NAMALWA (cell line): ENCODE measurements around the gene SNORC.
"Not testable (repeated sequence)": the region's sequence is repeated elsewhere in the genome, so short reads cannot be mapped to it uniquely, and the experiment has no call there.

Source experiments
- DNase-seq: peaks from one replicate; pipeline ENCODE4 v3.0.0-alpha.2; 2015; ENCODE audit warnings: low spot score

The SNORC gene

DNA sequence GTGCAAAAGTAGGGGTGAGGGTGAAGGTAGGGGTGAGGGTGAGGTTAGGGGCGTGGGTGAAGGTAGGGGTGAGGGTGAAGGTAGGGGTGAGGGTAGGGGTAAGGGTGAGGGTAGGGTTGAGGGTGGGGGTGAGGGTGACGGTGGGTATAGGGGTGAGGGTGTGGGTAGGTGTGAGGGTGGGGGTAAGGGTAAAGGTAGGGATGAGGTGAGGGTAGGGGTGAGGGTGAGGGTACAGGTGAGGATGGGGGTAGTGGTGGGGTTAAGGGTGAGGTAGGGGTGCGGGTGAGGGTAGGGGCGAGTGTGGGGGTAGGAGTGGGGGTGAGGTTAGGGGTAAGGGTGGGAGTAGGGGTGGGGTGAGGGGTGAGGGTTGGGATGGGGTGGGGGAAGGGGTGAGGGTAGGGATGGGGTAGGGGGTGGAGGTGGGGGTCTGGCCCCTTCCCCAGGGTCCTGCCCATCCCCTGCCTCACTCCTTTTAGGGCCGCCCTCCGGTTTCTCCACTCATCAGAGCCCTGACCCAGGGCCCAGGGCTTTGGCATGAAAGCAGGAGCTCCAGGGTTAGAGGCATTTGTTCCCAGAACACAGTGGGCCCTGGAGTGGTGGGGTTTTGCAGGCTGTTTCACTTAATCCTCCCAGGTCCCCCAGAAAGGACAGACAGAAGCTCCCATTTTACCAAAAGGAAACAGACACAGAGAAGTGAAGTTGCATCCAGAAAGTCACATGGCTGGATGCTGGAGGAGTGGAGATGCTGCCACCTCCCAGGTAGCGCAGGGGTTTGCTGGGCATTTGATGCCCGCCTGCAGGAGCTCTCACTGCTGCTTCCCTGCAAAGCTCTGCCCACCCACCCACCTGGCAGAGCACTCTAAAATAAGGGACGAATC, 26.9 kb downstream of the SNORC start:
- no peak for DNase-seq

DNA sequence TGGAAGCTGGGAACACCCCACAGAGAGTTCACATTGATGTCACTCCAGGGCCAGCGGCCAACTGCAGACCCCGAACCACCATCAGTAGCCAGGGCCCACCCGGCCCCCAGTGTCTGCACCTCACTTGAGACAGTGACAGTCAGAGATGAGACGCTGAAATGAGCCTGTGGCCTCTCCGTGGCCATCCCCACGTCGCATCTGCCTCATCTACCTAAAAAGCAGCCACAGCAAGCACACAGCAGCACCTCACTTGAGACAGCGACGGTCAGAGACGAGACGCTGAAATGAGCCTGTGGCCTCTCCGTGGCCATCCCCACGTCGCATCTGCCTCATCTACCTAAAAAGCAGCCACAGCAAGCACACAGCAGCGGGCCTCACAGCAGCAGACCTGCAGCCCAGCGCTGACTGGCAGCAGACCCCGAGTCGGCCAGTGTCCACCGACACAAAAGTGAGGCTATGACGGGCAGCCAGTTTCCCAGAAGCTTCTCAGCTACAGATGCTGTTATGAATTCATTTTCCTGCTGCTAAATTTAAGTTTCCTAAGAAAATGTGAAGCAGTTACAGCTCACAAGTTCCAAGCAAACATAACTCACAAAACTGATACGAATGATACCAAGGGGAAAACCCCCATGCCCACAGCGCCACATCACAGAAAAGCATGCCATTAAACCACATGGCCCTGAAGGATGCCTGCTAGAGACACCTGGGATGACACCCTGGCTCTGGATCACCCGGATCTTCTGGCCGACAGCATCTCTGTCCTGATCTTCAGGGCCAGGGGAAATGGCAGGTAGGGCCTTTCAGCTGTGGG, 27.7 kb downstream of the SNORC start:
- DNase-seq: no peak

DNA sequence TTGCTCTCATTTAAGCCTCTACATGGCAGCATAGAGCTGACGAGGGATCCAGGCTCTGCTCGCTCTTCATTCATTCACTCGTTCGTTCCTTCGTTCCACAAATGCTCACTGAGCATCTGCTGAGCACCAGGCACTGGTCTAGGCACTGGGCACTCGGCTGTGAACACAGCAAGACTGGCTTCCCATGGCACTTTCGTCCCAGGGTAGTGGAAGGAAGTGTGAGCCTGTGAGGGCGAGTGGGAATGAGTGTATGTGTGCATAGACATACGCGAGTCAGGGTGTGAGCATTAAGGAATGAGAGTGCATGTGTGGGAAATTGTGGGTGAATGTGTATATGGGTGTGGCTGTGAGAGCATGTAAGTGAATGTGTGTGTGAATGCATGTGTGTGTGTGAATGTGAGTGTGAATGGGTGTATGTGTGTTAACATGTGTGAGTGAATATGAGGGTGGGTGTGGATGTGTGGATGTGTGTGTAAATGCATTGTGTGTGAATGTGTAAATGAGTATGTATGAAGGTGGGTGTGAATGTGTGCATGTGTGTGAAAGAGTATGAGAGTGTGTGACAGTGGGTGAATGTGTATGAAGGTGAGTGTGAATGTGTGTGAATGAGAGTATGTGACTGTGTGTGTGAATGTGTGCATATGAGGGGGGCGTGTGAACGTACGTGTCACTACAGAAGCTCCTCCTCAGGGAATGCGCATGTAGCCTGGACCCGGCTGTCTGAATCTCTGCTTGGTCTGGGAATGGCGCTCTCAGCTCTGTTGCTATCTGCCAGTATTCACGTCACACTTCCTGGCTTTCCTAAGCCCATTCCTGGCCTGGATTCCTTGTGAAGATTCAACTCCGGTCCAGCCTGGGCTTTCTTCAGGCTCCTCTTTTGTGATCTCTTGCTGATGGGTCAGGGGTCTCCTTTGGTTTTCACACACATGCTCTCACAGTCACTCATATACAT, 28.8 kb downstream of the SNORC start:
- DNase-seq: no peak

DNA sequence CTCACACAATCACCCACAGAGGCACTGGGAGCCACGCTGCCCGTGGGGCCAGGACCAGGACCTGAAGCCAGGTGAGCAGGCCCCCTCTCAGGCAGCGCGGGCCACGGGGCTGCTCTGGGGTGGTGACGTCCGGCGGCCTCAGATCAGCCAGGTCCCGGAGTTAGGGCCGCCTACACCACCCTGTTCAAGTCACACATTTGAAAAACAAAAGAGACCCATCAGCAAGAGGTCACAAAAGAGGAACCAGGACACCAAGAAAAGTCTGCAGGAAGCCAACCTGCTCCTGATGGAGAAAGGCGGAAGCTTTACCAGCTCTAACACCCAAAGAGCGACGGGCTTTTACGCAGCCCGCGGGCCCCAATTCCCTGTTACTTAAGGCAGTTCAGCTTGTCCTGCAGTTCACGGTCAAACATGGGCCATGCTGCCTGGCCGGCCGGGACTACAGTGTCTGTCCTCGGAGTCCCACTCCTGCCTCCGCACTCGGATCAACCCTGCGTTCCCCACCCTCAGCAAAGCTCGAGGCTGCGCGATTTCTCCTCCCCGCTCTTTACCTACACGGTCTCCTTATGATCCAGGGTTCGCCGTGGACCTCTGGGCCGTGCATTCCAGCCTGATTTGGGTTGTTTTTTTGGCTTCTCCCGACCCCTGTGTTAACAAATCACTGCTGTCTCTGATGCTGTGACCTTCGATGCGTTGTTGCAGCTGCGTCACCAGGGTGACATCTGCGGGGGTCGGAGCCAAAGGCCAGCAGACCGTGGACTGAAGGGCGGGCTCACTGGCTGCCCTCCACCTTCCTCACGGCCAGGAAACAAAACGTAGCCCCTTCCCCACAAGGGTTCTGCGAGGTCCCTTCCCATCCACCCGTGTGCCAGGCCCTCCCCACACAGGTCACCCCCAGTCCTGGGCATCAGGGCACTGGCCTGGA, 31.0 kb downstream of the SNORC start:
- no peak for DNase-seq

DNA sequence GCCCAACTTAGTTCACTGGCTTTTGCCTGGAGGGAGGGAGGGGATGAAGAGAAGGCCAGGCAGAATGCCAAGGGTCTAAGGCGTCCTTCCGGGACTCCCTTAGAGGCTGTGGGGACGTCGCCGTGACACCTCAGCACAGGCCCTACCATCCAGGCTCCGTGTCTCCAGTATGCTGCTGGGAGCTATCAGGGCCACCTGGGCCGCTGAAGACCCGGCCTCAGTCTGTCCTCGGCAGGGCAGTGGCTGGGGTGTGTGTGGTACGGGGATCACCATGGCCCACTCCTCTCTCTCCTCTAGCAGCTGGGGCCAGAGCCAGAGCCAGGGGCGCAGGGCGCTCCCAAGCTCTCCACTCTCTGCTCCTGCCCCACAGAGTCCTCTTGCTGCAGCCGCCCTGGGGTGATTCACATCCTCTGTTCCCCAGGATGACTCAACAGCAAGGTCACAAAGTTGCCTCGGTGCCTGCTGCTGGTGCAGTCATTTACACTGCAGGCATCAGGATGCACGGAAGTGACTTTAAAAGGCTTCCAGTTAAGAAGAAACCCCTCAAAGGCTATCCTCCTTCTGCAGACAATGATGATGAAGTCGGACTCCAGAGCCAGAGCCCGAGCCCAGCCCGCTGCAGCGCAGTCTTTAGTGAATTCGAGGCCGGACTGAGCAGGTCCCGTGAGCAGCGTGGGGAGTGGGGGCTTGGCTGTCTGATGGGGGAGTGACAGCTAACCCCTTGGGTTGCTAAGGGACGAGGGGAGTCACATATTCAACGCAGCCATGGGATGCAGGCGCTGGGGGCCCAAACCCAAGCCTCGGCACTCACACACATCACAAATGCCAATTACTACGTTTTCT, 31.9 kb downstream of the SNORC start:
- DNase-seq: no peak

DNA sequence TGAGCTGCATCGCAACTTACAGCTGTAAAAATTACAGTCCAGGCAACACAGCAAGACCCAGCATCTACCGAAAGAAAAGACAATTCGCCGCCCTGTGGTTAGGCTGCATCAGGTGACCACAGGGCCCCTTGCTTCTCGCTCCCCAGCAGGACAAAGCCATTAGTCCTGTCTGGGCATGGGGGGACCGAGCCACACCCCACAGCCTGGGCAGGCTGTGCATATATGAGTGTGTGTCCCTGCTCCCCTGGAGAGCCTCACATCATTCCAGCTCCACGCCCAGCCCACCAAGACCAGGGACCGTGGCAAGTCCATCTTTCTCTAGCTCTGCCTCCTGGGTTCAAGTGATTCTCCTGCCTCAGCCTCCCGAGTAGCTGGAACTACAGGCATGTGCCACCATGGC, 33.9 kb downstream of the SNORC start:
- DNase-seq: no peak

DNA sequence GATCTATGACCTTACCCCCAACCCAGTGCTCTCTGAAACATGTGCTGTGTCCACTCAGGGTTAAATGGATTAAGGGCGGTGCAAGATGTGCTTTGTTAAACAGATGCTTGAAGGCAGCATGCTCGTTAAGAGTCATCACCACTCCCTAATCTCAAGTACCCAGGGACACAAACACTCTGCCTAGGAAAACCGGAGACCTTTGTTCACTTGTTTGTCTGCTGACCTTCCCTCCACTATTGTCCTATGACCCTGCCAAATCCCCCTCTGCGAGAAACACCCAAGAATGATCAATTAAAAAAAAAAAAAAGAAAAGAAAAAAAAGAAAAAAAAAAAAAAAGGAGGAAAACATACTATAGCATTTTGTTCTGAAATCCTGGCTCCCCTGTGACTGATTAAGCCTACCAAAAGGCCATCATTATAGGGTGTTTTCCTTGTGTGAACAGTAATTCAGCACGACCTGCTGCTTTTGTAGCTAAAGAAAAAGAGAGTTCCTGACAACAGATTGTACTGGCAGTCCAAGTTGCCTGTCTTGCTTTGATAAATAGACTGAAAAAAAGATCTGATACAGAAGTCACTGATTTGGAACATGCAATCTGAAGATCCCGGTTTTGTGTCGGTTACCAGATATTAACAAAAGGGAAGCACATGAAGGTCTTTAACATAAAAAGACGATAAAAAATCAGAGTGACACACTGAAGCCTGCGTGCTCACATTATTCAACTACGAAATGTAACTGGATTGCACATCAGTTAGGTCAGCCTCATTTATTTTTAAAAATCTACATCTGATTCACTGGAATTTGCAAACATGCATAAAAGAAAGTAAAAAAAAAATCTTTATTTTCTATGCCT, 37.0 kb downstream of the SNORC start:
- DNase-seq: not testable (repeated sequence)

DNA sequence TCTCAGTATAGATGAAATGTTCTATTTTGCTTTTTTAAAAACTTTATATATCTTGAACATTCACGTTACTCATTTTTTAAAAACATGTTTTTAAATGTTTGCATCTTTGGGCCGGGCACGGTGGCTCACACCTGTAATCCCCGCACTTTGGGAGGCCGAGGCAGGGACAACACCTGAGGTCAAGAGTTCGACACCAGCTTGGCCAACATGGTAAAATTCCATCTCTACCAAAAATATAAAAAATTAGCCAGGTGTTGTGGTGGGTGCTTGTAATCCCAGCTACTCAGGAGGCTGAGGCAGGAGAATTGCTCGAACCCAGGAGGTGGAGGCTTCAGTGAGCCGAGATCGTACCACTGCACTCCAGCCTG, 37.6 kb downstream of the SNORC start:
- not testable (repeated sequence) for DNase-seq

DNA sequence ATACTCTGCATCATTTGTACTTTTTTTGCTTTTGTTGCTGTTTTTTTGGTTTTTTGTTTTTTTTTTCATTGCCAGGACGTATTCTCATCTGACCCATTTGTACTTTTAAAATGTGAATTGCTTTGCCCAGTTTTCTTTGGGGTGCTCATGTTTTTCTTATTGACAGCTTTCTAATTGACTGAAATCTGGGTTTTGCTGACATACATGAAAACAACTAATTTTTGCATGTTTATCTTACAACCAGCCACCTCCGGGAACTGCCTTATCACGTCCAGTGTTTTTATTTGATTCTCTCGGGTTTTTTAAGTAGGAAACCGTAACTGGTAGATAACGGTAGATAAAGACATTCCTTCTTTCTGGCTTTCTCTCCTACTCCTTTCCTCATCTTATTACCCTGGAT, 38.6 kb downstream of the SNORC start:
- no peak for DNase-seq

DNA sequence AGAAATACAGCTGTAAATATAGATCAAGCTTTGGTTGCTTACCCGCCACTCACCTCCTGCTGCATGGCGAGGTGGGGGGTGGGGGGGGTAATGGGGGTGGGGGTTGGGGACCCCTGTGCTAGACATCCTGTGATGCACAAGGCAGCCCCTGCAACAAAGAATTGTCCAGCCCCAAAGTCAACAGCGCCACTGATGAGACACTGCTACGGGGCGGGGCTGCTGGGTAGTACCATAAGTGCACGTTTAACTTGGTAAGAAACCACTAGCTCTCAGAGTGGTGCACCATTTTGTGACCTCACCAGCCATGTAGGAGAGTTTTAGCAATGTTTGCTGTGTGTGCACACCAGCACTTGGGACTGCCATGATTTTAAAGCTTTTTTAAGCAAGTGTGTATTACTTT, 40.3 kb downstream of the SNORC start:
- DNase-seq: no peak

DNA sequence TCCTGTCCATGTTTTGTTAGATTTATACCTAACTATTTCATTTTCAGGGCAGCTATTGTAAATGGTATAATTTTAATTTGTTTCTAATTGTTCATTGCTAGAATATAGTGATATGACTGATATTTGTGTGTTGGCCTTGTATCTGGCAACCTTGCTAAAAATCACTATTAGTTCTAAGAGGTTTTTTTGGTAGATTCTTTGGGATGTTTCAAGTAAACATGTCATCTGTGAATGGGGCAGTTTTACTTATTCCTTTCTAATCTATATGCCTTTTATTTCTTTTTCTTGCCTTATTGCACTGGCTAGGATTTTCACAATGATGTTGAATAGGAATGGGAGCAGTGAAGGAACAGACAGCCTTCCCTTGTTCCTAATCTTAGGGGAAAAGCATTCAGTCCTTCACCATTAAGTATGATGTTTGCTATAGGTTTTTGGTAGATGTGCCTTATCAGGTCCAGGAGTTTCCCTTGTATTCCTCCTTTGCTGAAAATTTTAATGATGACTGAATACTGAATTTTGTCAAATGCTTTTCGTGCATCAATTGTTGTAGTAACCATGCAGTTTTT, 41.7 kb downstream of the SNORC start:
- no peak for DNase-seq

DNA sequence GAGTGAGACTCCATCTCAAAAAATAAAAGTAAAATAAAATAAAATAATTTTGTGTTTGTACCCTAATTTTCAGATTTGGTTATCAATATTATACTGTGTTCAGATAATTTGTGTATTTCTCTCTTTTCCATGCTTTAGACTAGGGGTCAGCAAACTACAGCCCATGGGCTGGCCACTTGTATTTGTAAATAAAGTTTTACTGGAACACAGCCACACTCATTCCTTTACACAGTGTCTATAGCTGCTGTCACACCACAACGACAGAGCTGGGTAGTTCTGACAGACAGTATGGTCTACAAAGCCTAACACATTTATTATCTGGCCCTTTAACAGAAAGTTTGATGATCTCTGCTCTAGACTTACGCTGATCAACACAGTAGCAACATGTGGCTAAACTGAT, 43.8 kb downstream of the SNORC start:
- no peak for DNase-seq

DNA sequence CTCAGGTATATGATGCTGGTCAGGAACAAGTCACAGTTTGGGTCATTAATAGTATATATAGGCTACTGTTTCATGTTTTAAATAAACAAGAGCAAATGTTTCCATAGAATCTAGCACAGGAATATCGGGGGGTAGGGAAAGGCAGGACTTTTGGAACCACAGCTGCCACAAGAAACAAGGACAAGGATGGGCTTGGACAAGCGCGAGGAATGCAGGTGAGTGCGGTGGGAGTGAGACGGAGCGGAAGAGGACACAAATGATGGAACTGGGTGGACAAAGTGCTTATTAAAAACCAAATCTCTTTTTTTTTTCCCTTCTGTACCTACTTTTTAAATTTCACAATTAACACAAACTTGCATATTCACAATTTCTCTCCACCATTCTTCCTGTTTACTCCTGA, 49.1 kb downstream of the SNORC start:
- DNase-seq: no peak

DNA sequence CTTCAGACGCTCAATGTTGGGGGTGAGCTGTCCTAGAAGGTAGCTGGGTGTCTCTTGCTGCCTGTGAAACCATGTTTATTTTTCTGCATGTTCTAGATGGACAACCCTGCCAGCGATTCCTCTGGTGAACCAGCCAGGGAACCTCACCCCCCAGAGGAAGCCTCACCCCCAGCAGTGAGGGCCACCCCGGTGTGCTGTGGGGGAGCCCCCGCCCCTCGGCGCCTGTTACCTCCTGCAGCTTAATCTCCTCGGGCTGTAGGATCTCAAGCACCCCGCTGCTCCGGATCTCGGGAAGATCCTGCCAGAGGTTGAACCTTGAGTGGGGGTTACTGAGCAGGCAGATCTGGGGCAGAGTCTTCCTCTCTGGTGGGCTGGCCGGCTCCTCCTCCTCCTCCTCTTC, 50.0 kb downstream of the SNORC start:
- DNase-seq: no peak

DNA sequence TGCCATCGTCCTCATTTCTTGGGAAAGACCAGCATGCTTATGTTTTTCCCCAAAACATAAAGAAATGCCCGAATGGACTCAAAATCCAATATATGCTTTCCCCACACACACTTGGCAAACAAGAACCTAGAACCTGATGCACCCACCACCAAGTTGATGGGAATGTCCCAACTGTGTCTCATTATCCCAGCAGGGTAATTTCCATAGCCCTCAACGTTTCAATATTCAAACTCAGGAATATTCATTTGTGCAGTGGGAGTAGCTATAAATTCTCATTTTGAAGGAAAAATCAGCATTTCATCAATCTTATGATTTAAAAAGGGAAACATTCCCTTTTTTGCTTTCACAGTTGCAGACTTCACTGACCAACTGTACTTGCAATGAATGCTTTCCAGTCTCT, 50.7 kb downstream of the SNORC start:
- no peak for DNase-seq

DNA sequence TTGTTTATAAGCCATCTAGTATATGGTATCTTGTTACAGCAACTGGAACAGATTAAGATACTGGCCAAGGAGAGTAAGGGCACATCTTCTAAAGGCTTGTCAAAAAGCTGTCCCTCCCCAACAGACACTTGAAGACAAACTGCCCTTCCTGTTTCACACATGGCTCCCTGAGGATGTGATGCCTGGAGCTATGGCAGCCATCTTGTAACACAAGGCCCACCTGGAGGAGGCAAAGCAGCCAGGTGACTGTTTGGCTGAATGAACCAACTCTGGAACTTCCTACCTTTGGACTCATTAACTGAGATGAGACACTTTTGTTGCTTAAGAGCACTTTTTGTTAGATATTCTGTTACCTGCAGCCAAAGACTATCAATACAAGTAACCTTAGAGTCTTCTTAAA, 54.4 kb downstream of the SNORC start:
- no peak for DNase-seq

DNA sequence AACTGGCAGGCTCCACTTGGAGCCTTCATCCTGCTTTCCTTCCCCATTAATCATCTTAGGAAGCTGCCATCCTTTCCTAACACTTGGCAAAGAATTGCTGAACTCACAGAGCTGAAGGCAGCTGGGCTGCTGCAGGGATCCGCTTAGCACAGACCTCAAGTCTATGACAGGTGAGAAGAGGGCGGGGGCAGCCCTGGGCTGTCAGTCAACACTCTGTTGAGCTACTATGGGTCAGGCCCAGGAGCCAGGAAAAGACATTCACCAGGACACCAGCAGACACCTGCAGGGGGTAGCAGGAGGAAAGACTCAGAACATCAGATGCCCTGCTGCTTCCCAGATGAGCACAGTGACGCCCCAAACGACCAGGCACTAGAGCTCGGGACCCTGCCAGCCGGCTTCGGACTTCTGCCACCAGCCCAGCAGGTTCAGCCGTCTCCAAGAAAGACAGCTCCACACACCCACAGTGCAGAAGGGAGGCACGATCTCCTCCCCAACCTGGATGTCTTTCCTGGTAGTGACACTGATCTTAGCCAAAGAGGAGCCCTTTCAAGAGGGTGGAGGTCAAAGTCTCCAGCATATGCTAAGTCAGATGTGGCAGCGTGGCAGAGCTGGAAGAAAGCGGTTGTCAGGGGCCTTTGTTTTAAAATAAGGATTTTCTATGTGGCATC, 55.2 kb downstream of the SNORC start:
- DNase-seq: no peak

DNA sequence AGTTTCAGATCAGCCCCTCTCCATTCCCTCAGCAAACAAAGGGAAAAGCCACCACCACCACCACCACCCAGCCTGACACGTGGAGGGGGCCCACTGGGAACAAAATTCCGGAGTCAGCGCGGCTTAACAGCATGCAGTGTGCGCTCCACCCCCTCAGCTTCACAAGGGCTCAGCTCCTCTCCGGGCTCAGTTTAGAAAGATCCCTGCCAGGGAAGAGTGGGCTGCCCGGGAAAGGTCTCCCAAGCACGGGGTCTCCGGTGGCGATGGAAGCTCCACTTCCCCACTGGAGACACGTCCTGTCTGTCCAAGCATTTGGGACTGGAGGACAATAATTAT, 55.7 kb downstream of the SNORC start:
- DNase-seq: no peak
